SK-N-MC (cell line): ENCODE measurements around the gene FAM131B.

Source experiments
- EZH2 ChIP-seq: fragments of 200-600 bp; sonication (generic); IDR thresholded peaks from one replicate; pipeline ENCODE4 v1.6.1; 2017; ENCODE audit warnings: antibody characterized with exemption
- FOXP2 ChIP-seq: optimal IDR thresholded peaks from 2 replicates; pipeline ENCODE3; 2011; ENCODE audit warnings: mild to moderate bottlenecking, moderate library complexity; ENCODE audit not compliant: insufficient read depth; ENCODE audit errors: extremely low read length, control extremely low read depth
- POLR2AphosphoS5 ChIP-seq: IDR thresholded peaks from 2 replicates; pipeline ENCODE4 v1.6.1; 2012; ENCODE audit warnings: mild to moderate bottlenecking, low read depth, low read length, borderline replicate concordance

- no peak for TF ChIP-seq EZH2
- TF ChIP-seq POLR2AphosphoS5, result peak; percentile 19
- TF ChIP-seq FOXP2, result no peak
These were observed 19.1 kb upstream of the FAM131B start for GRCh38 chr7:143381427-143382125.
